ENCODE data around the gene ANO10.

Gene ANO10

DNA sequence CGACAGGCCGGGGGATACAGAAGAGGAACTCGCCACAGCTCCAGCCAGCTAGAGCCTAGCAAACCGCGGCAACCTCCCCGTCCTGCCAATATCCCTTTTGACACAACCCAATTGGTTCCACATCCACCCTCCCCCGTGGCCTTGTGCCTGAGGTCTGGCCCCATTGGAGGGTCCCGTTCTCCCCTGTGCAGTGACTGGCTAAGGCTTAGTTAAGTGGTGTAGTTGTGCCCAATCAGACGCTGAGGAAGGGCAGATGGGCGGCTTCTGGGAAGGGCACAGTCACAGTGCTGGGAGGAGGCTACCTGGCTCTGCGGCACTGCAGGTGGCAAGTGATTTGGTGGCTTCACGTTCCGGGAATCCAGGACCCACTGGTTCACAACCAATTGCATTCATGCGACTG lies 256.9 kb downstream of the ANO10 start:
- H3K4me1 ChIP-seq (ENCODE audit: insufficient read depth, poor library complexity, severe bottlenecking) = no peaks in the 10 kb centered on the region
- no peaks in the 10 kb centered on the region for H3K36me3 ChIP-seq (ENCODE audit: low read depth)
- H3K9me3 ChIP-seq (ENCODE audit: severe bottlenecking) = no peaks in the 10 kb centered on the region
- no peak for DNase-seq (ENCODE audit: low spot score)
- H3K27ac ChIP-seq (ENCODE audit: poor library complexity, severe bottlenecking) = no peak overlapping the region
- ATAC-seq (ENCODE audit: low read depth) = no peak
- no peak overlapping the region for H3K4me3 ChIP-seq (ENCODE audit: severe bottlenecking)
- no peak for TF ChIP-seq CTCF (IDR thresholded peaks at IDR 0.05; ENCODE audit: poor library complexity, severe bottlenecking)
- H3K27me3 ChIP-seq (ENCODE audit: insufficient read depth, poor library complexity, severe bottlenecking) = no peaks in the 10 kb centered on the region

DNA sequence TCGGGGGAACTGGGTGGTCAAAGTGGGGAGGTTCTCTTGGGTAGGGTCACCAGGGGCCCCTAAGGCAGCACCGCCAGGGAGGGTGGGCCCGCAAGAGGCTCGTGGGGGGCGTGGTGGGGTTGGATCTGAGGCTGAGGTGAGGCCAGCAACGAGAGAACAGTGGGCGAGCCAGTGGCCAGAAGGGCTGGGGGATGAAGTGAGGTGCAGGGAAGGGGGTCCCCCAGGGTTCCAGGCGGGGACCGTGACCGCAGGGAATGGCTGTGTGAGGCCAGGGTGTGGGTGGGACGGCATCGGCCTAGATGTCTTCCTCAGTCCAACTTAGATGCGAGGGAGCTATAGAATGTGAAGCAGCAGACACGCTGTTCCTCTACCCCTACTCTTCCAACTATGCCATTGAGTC lies 257.3 kb downstream of the ANO10 start:
- no peaks in the 10 kb centered on the region for H3K9me3 ChIP-seq (ENCODE audit: severe bottlenecking)
- TF ChIP-seq CTCF (IDR thresholded peaks at IDR 0.05; ENCODE audit: poor library complexity, severe bottlenecking) = no peak
- DNase-seq (ENCODE audit: low spot score) = no peak
- H3K4me1 ChIP-seq (ENCODE audit: insufficient read depth, poor library complexity, severe bottlenecking) = no peaks in the 10 kb centered on the region
- no peaks in the 10 kb centered on the region for H3K27me3 ChIP-seq (ENCODE audit: insufficient read depth, poor library complexity, severe bottlenecking)
- H3K27ac ChIP-seq (ENCODE audit: poor library complexity, severe bottlenecking) = no peak overlapping the region
- ATAC-seq (ENCODE audit: low read depth) = no peak
- no peak overlapping the region for H3K4me3 ChIP-seq (ENCODE audit: severe bottlenecking)
- no peaks in the 10 kb centered on the region for H3K36me3 ChIP-seq (ENCODE audit: low read depth)

DNA sequence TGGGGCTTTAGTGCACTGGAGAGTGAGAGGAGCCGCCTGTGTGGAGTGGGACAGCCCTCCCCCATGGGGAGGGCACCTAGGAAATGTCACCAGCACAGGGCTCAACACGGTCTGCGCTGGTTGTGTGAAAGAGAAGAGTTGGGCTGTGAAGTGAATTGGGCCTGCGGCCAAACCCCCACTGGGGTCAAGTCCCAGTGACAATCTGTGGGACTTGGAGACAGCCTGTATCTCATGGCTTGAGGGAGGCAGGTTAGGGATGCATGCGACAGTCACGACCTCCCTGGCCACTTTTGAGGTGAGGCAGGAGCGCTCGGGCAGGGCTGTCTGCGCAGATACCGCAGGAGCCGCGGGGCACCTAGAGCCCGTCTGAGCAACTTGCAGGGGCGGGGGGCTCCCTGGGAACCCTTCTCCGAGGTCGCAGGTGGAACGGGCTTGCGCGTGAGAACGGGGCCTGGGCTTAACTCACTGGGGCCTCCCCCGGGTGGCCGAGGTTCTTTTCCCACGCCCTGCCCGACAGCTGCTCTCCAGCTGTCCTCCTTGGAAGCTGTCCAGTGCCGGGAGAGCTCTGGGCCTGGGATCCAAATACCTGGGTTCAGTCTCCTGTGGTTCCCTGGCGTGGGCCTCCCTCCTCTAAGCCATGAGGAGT lies 258.1 kb downstream of the ANO10 start:
- no peak for TF ChIP-seq CTCF (IDR thresholded peaks at IDR 0.05; ENCODE audit: poor library complexity, severe bottlenecking)
- ATAC-seq (ENCODE audit: low read depth) (no peak), DNase-seq (ENCODE audit: low spot score) (no peak)
- H3K27ac ChIP-seq (ENCODE audit: poor library complexity, severe bottlenecking) = no peak overlapping the region
- no peak overlapping the region for H3K4me3 ChIP-seq (ENCODE audit: severe bottlenecking)
- H3K27me3 ChIP-seq (ENCODE audit: insufficient read depth, poor library complexity, severe bottlenecking) = no peaks in the 10 kb centered on the region
- no peaks in the 10 kb centered on the region for H3K4me1 ChIP-seq (ENCODE audit: insufficient read depth, poor library complexity, severe bottlenecking)
- no peaks in the 10 kb centered on the region for H3K36me3 ChIP-seq (ENCODE audit: low read depth)
- H3K9me3 ChIP-seq (ENCODE audit: severe bottlenecking) = no peaks in the 10 kb centered on the region

GRCh38 chr3:43362961-43363360 lies 258.9 kb downstream of the ANO10 start:
- H3K27me3 ChIP-seq (ENCODE audit: insufficient read depth, poor library complexity, severe bottlenecking) = no peaks in the 10 kb centered on the region
- no peak for ATAC-seq (ENCODE audit: low read depth)
- H3K9me3 ChIP-seq (ENCODE audit: severe bottlenecking) = no peaks in the 10 kb centered on the region
- no peak overlapping the region for H3K4me3 ChIP-seq (ENCODE audit: severe bottlenecking)
- H3K27ac ChIP-seq (ENCODE audit: poor library complexity, severe bottlenecking) = no peak overlapping the region
- no peak for TF ChIP-seq CTCF (IDR thresholded peaks at IDR 0.05; ENCODE audit: poor library complexity, severe bottlenecking)
- no peak for DNase-seq (ENCODE audit: low spot score)
- H3K36me3 ChIP-seq (ENCODE audit: low read depth) = no peaks in the 10 kb centered on the region
- no peaks in the 10 kb centered on the region for H3K4me1 ChIP-seq (ENCODE audit: insufficient read depth, poor library complexity, severe bottlenecking)

- H3K9me3 ChIP-seq (ENCODE audit: severe bottlenecking) = no peaks in the 10 kb centered on the region
- no peak for DNase-seq (ENCODE audit: low spot score)
- H3K27me3 ChIP-seq (ENCODE audit: insufficient read depth, poor library complexity, severe bottlenecking) = no peaks in the 10 kb centered on the region
- no peak for TF ChIP-seq CTCF (IDR thresholded peaks at IDR 0.05; ENCODE audit: poor library complexity, severe bottlenecking)
- ATAC-seq (ENCODE audit: low read depth) = no peak
- no peaks in the 10 kb centered on the region for H3K36me3 ChIP-seq (ENCODE audit: low read depth)
- no peak overlapping the region for H3K27ac ChIP-seq (ENCODE audit: poor library complexity, severe bottlenecking)
- H3K4me1 ChIP-seq (ENCODE audit: insufficient read depth, poor library complexity, severe bottlenecking) = no peaks in the 10 kb centered on the region
- H3K4me3 ChIP-seq (ENCODE audit: severe bottlenecking) = no peak overlapping the region
Measured at GRCh38 chr3:43362183-43362582, 259.6 kb downstream of the ANO10 start.

All from RWPE2 (cell line).